Measurements from ENCODE around the gene AKAP6.

Gene AKAP6

GRCh38 chr14:32677129-32677780 is 348.2 kb downstream of the AKAP6 start:
- no peaks in the 10 kb centered on the region for H3K27me3 ChIP-seq (ENCODE audit: insufficient read depth, low read length)
- H3K9me3 ChIP-seq (ENCODE audit: low read length), result no peaks in the 10 kb centered on the region
- no peak overlapping the region for H3K27ac ChIP-seq (ENCODE audit: low read depth, low read length, poor library complexity, severe bottlenecking)
- H3K9ac ChIP-seq (ENCODE audit: low read length), result no peak overlapping the region
- no peak overlapping the region for H2AFZ ChIP-seq (ENCODE audit: low read length)
- TF ChIP-seq EZH2 (IDR thresholded peaks at IDR 0.05; ENCODE audit: borderline replicate concordance, low read length) (no peak), CTCF (IDR thresholded peaks at IDR 0.05; ENCODE audit: low read length) (no peak)
- no peaks in the 10 kb centered on the region for H3K9me2 ChIP-seq (ENCODE audit: low read depth, low read length)
- no peaks in the 10 kb centered on the region for H3K36me3 ChIP-seq (ENCODE audit: insufficient read depth, low read length)
- H4K20me1 ChIP-seq (ENCODE audit: insufficient read depth, low read length), result no peaks in the 10 kb centered on the region
- H3K79me2 ChIP-seq (ENCODE audit: insufficient read depth, low read length), result no peaks in the 10 kb centered on the region
- no peak overlapping the region for H3K4me3 ChIP-seq (ENCODE audit: low read depth, low read length, poor library complexity, severe bottlenecking)
- no peak overlapping the region for H3K4me2 ChIP-seq (ENCODE audit: low read length)
- no peaks in the 10 kb centered on the region for H3K4me1 ChIP-seq (ENCODE audit: insufficient read depth, low read length, severe bottlenecking)
- no peaks in the 10 kb centered on the region for H3F3A ChIP-seq (ENCODE audit: insufficient read depth, low read length)

GRCh38 chr14:32678088-32678487 is 349.0 kb downstream of the AKAP6 start:
- Histone ChIP-seq H2AFZ (ENCODE audit: low read length) (no peak overlapping the region), H3K4me3 (ENCODE audit: low read depth, low read length, poor library complexity, severe bottlenecking) (no peak overlapping the region), H3K27ac (ENCODE audit: low read depth, low read length, poor library complexity, severe bottlenecking) (no peak overlapping the region), H3K27me3 (ENCODE audit: insufficient read depth, low read length) (no peaks in the 10 kb centered on the region), H3K4me1 (ENCODE audit: insufficient read depth, low read length, severe bottlenecking) (no peaks in the 10 kb centered on the region), H3K9me3 (ENCODE audit: low read length) (no peaks in the 10 kb centered on the region), H3F3A (ENCODE audit: insufficient read depth, low read length) (no peaks in the 10 kb centered on the region), H4K20me1 (ENCODE audit: insufficient read depth, low read length) (no peaks in the 10 kb centered on the region), H3K36me3 (ENCODE audit: insufficient read depth, low read length) (no peaks in the 10 kb centered on the region), H3K9ac (ENCODE audit: low read length) (no peak overlapping the region), H3K79me2 (ENCODE audit: insufficient read depth, low read length) (no peaks in the 10 kb centered on the region), H3K9me2 (ENCODE audit: low read depth, low read length) (no peaks in the 10 kb centered on the region), H3K4me2 (ENCODE audit: low read length) (no peak overlapping the region)
- TF ChIP-seq EZH2 (IDR thresholded peaks at IDR 0.05; ENCODE audit: borderline replicate concordance, low read length) (no peak), CTCF (IDR thresholded peaks at IDR 0.05; ENCODE audit: low read length) (no peak)

- TF ChIP-seq EZH2 (IDR thresholded peaks at IDR 0.05; ENCODE audit: borderline replicate concordance, low read length) (no peak), CTCF (IDR thresholded peaks at IDR 0.05; ENCODE audit: low read length) (no peak)
- no peaks in the 10 kb centered on the region for H4K20me1 ChIP-seq (ENCODE audit: insufficient read depth, low read length)
- H3K4me1 ChIP-seq (ENCODE audit: insufficient read depth, low read length, severe bottlenecking), result no peaks in the 10 kb centered on the region
- no peak overlapping the region for H3K4me2 ChIP-seq (ENCODE audit: low read length)
- H3K79me2 ChIP-seq (ENCODE audit: insufficient read depth, low read length), result no peaks in the 10 kb centered on the region
- no peaks in the 10 kb centered on the region for H3K27me3 ChIP-seq (ENCODE audit: insufficient read depth, low read length)
- H3K27ac ChIP-seq (ENCODE audit: low read depth, low read length, poor library complexity, severe bottlenecking), result no peak overlapping the region
- H3K9me2 ChIP-seq (ENCODE audit: low read depth, low read length), result no peaks in the 10 kb centered on the region
- H3K4me3 ChIP-seq (ENCODE audit: low read depth, low read length, poor library complexity, severe bottlenecking), result no peak overlapping the region
- H3F3A ChIP-seq (ENCODE audit: insufficient read depth, low read length), result no peaks in the 10 kb centered on the region
- no peak overlapping the region for H2AFZ ChIP-seq (ENCODE audit: low read length)
- no peak overlapping the region for H3K9ac ChIP-seq (ENCODE audit: low read length)
- no peaks in the 10 kb centered on the region for H3K36me3 ChIP-seq (ENCODE audit: insufficient read depth, low read length)
- no peaks in the 10 kb centered on the region for H3K9me3 ChIP-seq (ENCODE audit: low read length)
These were observed 351.0 kb downstream of the AKAP6 start for GRCh38 chr14:32679927-32680612.
